NOMO-1 (cell line): ENCODE data around the gene FAM193B.

ENCODE experiments used
- DNase-seq, 2 experiments: peaks; one replicate each; lab custom pipeline; 2025; ENCODE audit not compliant: unreplicated experiment in 2 of 2; lab: John Stamatoyannopoulos, UW

Gene FAM193B

GRCh38 chr5:177554474-177555111 lies at the start of gene FAM193B:
TSS of gene FAM193B (minus strand) at chr5:177554563. CDS start at chr5:177554458, 105 bp downstream.
- peak; percentile 89 to 92 for DNase-seq

- DNase-seq, result no peak
Measured at GRCh38 chr5:177604116-177604521, 49.8 kb upstream of the FAM193B start.

GRCh38 chr5:177603631-177604030 lies 49.3 kb upstream of the FAM193B start:
- no peak for DNase-seq

DNA sequence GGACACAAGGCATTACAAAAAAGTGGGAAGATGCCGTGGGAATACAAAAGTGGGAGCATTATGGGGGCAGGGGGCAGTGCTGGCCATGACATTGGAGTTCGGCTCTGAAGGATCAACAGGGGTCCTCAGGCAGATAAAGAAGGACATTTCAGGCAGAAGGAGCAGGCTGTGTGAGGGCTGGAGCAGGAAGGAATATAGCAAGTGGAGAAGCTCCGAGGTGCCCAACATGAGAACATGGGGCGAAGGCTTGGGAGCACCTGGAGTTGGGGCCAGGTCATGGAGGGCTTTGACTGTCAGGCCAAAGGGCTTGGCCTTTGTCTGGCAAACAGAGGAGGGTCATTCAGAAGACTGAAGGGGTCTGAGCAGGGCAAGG lies 48.1 kb upstream of the FAM193B start:
- DNase-seq, result no peak

DNA sequence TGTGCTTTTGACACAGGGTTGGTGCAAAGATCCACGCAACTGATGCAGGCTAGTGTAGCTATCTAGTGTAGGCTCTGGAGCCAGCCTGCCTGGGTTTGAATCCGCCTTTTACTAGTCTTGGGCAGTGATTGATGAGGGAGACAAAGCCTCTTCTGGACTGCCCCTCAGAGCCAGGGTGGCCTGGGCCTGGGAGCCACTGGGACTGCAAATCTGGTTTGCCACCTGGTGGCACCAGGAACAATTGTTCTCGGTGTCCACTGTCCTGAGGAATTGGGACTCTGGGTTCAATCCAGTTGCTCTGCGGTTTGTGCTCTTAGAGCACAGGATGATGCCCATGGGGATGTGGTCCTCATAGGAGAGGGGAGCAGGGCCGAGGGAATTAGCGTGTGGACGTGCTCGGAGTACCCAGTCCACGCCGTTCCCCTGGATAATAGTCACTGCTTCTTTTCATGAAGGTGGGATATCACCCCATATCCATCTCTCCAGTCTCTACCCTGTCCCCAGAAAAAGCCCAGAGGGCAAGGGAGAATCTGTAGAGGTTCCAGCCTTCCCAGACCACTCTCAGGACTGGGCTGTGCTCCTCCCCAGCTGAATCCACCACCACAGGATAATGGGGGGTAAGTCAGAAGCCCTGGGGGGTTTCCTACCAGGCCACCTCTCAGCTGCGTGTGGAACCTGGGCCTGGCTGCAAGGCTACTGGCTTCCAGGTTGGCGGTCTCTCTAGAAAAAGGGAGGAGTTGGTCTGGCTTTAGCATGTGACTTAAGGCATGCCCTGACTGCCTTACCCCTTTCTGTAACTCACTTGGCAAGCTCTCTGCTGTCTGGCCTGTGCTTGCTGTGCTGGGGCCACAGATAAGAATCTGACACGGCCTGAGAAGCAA lies 47.5 kb upstream of the FAM193B start:
- no peak for DNase-seq

GRCh38 chr5:177601126-177601525 lies 46.8 kb upstream of the FAM193B start:
- no peak for DNase-seq

DNA sequence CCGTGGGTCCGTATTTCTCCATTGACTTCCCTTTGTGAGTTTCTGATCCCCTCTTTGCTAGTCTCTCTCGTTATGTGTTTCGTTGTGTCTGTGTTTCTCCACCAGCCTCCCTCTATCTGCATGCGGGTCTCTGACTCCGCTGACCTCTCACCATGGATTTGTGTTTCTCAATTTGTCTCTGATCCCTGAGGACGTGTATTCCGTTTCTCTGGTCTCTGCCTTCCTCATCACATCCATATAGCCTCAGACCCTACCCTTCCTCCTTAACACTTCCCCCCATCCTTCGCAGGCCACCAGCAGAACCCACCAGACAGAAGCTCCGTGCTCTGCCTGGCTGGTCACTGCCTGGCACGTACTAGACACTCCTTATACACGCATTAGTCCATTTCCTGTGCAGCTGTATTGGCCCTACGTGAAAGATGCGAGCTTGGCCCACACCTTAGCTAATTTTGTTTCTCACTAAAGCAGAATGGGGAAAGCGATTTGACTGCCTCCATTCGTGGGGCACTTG lies 46.2 kb upstream of the FAM193B start:
- no peak for DNase-seq

DNA sequence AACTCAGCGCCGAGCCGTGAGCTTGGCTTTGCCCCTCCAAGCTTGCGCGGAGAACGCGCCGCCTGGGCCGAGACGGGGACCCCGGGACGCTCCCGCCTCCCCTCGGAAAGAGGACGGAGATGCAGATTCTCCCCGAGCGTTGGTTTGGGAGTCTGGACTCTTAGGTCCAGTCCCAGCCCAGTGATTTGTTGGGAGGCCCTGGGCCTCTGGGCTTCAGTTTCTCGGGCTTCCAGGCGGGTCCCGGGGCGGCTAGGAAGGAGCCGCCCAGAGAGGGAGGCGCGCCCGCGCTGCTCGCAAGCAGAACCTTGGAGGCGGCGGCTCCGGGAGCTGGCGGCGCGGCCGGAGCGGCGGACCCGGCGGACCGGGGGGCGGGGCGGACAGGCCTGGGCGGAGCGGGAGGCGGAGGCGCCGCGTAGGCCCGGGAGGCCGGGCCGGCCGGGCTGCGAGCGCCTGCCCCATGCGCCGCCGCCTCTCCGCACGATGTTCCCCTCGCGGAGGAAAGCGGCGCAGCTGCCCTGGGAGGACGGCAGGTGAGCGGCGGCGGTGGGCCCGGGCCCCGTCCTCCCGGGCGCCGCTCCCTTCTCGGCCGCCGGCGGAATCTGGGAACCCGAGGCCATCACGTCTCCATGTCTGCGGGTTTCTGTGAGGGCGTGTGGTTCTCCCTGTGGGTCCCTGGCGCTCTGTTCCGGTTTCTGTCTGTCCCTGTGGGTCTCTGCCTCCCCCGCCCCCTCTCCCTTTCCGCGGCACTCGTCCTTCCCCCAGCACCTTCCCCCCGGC lies 45.6 kb upstream of the FAM193B start, which contains the start of gene B4GALT7:
Gene B4GALT7 (plus strand): TSS at position 402 of the 777 bp plus-strand sequence. CDS start 79 bp downstream, at position 481.
- DNase-seq, result peak; percentile 65 to 83

DNA sequence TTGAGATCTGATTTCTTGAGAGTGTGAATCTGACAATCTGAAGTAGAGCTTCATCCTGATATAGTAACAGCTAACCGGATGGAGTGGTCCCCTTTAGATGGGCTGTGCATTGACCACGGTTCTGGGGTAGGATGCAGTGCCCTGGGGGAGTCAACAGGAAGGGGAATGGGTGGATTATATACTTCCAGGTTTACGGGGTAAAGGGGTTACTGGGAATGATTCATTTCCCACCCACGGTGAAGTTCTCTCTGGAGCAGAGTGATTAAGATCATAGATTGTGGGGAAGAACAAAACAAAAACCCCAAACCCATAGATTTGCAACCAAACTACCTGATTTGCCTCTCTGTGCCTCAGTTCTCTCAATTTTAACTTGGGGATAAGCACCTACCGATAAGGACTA lies 44.1 kb upstream of the FAM193B start:
- no peak for DNase-seq

- DNase-seq, result no peak
Measured at GRCh38 chr5:177596775-177597238, 42.4 kb upstream of the FAM193B start.

- DNase-seq, result no peak
Measured at GRCh38 chr5:177595991-177596774, 41.8 kb upstream of the FAM193B start.

DNA sequence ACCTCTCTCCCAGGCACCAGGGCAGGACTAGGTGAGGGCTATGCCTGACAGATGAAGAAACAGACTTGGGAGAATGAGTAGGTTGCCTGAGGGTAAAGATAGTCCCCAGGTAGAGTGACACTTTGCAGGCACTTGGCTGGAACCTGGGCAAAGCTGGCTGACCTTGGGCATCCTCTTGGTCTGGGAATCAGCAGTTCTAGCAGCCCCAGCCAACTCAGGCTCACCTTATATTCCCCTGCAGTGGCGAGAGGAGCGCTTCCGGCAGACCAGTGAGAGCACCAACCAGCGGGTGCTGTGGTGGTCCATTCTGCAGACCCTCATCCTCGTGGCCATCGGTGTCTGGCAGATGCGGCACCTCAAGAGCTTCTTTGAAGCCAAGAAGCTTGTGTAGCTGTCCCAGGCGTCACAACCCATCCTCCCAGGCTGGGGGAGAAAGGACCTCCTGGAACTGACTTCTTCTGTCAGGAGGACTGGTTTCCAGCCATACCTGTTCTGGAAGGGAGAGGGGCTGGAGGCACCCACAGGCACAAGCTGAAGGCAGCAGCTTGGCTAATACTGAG lies 40.7 kb upstream of the FAM193B start:
- DNase-seq, result no peak

DNA sequence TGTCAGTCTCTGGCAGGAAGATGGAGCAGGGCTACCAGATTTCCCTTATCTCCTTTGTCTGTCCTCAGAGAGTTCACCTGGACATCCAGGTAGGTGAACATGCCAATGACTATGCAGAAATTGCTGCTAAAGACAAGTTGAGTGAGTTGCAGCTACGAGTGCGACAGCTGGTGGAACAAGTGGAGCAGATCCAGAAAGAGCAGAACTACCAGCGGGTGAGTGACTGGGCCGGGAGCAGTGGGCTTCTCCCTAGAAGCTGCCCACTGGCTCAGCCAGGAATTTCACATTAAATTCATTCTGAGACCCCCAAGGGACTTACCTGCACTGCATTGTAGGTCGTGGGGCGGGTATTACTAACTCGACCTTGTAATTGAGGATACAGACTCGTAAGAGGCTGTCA lies 39.7 kb upstream of the FAM193B start:
- no peak for DNase-seq

DNA sequence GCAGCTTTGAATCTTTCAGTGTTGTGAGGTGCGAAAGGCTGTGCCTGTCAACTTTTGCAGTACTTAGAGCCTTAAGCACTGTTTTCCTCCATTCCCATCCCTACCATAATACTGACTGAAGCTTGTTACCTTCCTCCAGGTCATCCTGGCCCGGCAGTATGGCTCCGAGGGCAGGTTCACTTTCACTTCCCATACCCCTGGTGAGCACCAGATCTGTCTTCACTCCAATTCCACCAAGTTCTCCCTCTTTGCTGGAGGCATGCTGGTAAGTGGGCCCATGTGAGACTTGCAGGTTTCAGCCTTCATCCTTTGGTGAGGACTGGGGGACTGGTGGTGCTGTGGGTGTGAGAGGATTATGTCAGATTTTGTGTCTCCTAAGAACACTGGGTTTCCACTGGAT lies 39.1 kb upstream of the FAM193B start:
- no peak for DNase-seq

- no peak for DNase-seq
Measured at GRCh38 chr5:177592905-177593304, 38.5 kb upstream of the FAM193B start.

- peak; percentile 76 to 87 for DNase-seq
Measured at GRCh38 chr5:177592010-177592834, 37.9 kb upstream of the FAM193B start, which contains the start of gene TMED9. TSS of gene TMED9 (plus strand) at chr5:177592203. CDS start at chr5:177592215, 12 bp downstream.

DNA sequence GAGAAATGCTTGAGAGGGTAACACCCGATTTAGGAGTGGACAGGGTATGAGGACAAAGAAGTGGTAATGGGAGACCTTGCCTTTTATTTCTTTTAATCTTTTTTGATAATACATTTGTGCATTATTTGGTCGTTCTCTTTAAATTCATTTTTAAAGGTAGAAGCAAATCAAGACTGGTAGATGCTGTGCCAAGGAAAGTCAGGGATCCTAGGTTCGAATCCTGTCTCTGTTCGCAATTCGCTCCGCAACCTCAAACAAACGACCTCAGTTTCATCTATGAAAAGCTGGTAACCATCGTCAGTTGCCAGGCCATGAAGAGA lies 37.3 kb upstream of the FAM193B start:
- no peak for DNase-seq

GRCh38 chr5:177590406-177590805 lies 36.0 kb upstream of the FAM193B start:
- DNase-seq, result no peak

GRCh38 chr5:177588413-177588909 lies 34.1 kb upstream of the FAM193B start:
- no peak for DNase-seq
